DMS153 treated with DMSO at 0.1 percent for 48 hours (cell line): ENCODE measurements around the gene SEC16A.

Experiments
- DNase-seq: peaks from one replicate; lab custom pipeline; 2025; ENCODE audit not compliant: unreplicated experiment; lab: John Stamatoyannopoulos, UW

SEC16A gene

GRCh38 chr9:136441681-136442245, 41.1 kb downstream of the SEC16A start:
- DNase-seq: no peak

GRCh38 chr9:136441191-136441680, 41.6 kb downstream of the SEC16A start:
- no peak for DNase-seq

GRCh38 chr9:136439481-136440408, 43.1 kb downstream of the SEC16A start, which contains the start of gene INPP5E:
Gene INPP5E (minus strand): TSS chr9:136439845. CDS start chr9:136439419, 426 bp downstream.
- DNase-seq: no peak

- no peak for DNase-seq
Measured at GRCh38 chr9:136438548-136439480, 44.0 kb downstream of the SEC16A start.

- DNase-seq: no peak
Measured at GRCh38 chr9:136437839-136438547, 44.8 kb downstream of the SEC16A start.

GRCh38 chr9:136437430-136437829, 45.4 kb downstream of the SEC16A start:
- no peak for DNase-seq

- DNase-seq: no peak
Measured at GRCh38 chr9:136436055-136436634, 46.7 kb downstream of the SEC16A start.

- no peak for DNase-seq
Measured at GRCh38 chr9:136434580-136435169, 48.2 kb downstream of the SEC16A start.

- no peak for DNase-seq
Measured at GRCh38 chr9:136433849-136434579, 48.8 kb downstream of the SEC16A start.

GRCh38 chr9:136433043-136433715, 49.7 kb downstream of the SEC16A start:
- no peak for DNase-seq

- no peak for DNase-seq
Measured at GRCh38 chr9:136432591-136432990, 50.2 kb downstream of the SEC16A start.

- no peak for DNase-seq
Measured at GRCh38 chr9:136431782-136432350, 51.0 kb downstream of the SEC16A start.

GRCh38 chr9:136430588-136431234, 52.1 kb downstream of the SEC16A start:
- no peak for DNase-seq

- no peak for DNase-seq
Measured at GRCh38 chr9:136429683-136430491, 53.0 kb downstream of the SEC16A start.

GRCh38 chr9:136429075-136429628, 53.7 kb downstream of the SEC16A start:
- no peak for DNase-seq

GRCh38 chr9:136426787-136427186, 56.1 kb downstream of the SEC16A start:
- no peak for DNase-seq
